Measurements from ENCODE around the gene PODN.

DNA sequence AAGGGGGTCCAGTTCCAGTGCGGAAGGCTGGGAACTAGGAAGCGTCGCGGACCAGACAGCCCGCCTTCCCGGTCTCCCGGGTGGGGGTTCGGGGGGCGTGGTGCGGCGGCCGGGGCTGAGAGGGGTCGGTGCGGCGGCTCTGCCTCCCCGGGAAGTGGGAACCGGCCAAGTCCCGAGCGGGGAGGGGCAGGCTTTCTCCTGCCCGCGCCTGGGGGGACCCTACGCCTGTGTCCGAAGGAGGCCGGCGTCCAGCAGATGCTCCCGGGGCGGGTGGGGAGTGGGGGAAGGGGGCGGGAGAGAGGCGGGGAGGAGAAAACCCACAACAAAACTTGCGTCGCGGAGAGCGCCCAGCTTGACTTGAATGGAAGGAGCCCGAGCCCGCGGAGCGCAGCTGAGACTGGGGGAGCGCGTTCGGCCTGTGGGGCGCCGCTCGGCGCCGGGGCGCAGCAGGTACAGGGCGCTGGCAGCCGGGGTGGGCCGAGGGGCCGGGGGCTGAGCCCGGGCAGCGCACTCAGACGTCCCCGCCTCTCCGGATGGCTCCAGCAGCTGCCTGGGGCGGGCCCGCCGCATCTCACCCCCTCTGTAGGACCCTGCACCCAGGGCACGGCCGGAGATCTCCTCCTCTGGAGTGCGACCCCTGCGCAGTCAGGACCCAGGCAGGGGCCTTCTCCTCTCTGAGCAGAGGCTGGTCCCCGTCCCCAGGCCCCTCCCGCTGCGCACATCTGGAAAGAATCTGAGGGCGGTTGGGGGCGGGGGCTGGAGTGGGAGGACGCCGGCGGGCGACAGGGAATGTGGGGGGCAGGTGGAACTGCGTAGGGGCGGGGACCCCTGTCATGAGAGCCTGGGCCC lies at the start of gene PODN:
- TF ChIP-seq, protein P1, sequence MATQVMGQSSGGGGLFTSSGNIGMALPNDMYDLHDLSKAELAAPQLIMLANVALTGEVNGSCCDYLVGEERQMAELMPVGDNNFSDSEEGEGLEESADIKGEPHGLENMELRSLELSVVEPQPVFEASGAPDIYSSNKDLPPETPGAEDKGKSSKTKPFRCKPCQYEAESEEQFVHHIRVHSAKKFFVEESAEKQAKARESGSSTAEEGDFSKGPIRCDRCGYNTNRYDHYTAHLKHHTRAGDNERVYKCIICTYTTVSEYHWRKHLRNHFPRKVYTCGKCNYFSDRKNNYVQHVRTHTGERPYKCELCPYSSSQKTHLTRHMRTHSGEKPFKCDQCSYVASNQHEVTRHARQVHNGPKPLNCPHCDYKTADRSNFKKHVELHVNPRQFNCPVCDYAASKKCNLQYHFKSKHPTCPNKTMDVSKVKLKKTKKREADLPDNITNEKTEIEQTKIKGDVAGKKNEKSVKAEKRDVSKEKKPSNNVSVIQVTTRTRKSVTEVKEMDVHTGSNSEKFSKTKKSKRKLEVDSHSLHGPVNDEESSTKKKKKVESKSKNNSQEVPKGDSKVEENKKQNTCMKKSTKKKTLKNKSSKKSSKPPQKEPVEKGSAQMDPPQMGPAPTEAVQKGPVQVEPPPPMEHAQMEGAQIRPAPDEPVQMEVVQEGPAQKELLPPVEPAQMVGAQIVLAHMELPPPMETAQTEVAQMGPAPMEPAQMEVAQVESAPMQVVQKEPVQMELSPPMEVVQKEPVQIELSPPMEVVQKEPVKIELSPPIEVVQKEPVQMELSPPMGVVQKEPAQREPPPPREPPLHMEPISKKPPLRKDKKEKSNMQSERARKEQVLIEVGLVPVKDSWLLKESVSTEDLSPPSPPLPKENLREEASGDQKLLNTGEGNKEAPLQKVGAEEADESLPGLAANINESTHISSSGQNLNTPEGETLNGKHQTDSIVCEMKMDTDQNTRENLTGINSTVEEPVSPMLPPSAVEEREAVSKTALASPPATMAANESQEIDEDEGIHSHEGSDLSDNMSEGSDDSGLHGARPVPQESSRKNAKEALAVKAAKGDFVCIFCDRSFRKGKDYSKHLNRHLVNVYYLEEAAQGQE (IDR thresholded peaks at IDR 0.05; ENCODE audit: insufficient replicate concordance, low read depth): no peak
- TF ChIP-seq, protein P2, sequence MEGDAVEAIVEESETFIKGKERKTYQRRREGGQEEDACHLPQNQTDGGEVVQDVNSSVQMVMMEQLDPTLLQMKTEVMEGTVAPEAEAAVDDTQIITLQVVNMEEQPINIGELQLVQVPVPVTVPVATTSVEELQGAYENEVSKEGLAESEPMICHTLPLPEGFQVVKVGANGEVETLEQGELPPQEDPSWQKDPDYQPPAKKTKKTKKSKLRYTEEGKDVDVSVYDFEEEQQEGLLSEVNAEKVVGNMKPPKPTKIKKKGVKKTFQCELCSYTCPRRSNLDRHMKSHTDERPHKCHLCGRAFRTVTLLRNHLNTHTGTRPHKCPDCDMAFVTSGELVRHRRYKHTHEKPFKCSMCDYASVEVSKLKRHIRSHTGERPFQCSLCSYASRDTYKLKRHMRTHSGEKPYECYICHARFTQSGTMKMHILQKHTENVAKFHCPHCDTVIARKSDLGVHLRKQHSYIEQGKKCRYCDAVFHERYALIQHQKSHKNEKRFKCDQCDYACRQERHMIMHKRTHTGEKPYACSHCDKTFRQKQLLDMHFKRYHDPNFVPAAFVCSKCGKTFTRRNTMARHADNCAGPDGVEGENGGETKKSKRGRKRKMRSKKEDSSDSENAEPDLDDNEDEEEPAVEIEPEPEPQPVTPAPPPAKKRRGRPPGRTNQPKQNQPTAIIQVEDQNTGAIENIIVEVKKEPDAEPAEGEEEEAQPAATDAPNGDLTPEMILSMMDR (IDR thresholded peaks at IDR 0.05; ENCODE audit: insufficient read depth, low read length): no peak
- TF ChIP-seq POLR2AphosphoS5 (IDR thresholded peaks at IDR 0.05; ENCODE audit: low read depth) (no peak), GABPA (IDR thresholded peaks at IDR 0.05; ENCODE audit: low read depth) (no peak), SPI1 (IDR thresholded peaks at IDR 0.05; ENCODE audit: borderline replicate concordance, low read depth) (no peak)

Measured in HL-60 (cell line).